Measurements from ENCODE around the gene SPATS2L.

GRCh38 chr2:200405599-200406298 is 99.3 kb downstream of the SPATS2L start:
- TF ChIP-seq CTCF (IDR thresholded peaks at IDR 0.05) (no peak), POLR2A (IDR thresholded peaks at IDR 0.05) (no peak)

Data from lower leg skin (tissue), 3 donors.